GM10847 (cell line): ENCODE measurements around the gene PDXK.

Experiments used
- POLR2A ChIP-seq: IDR thresholded peaks from 2 replicates; pipeline ENCODE4 v1.6.1; 2011; ENCODE audit not compliant: insufficient read length; ENCODE audit errors: extremely low read depth

PDXK gene

DNA sequence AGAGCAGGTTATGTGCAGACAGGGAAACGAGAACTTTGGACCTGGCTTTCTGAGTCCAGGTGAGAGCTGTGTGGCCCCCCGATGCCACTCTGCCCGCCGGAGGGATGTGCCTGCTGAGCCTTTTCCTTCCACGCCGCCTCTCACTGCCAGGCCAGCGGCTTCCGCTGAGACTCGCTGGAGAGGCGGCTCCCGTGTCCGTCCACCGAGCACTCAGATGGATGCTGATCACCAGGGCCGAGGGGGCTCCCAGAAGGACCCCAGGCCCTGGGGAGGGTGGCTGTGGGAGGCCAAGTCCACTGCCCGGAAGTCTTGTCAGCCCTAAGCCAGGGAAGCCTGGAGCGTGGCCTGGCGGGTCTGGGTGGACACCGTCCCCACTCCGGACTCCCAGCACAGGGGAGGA, 40.7 kb downstream of the PDXK start:
- no peak for TF ChIP-seq POLR2A

DNA sequence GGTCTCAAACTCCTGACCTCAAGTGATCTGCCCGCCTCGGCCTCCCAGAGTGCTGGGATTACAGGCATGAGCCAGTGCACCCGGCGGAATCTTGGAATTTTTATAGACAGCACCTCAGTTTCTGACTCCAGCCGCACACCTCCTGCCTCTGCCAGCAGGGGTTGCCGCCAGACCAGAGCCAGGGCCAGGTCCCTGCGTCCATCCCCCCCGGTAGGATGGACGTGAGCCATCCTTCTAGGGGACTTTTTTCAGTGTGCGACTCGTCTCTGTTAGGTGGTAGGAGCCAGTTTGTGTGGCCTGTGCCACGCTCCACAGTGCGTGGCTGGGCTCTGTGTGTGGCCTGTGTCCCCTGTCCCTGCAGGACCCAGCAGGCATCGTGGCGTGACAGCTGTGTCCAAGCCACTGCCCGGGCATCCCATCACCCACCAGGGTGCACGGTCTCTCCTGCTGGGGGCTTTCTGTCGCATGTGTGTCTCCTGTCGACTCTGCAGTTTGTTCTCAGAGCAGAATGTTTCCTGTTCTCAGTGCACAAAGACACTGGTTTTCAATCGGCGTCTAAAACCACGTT, 41.5 kb downstream of the PDXK start:
- TF ChIP-seq POLR2A: no peak

DNA sequence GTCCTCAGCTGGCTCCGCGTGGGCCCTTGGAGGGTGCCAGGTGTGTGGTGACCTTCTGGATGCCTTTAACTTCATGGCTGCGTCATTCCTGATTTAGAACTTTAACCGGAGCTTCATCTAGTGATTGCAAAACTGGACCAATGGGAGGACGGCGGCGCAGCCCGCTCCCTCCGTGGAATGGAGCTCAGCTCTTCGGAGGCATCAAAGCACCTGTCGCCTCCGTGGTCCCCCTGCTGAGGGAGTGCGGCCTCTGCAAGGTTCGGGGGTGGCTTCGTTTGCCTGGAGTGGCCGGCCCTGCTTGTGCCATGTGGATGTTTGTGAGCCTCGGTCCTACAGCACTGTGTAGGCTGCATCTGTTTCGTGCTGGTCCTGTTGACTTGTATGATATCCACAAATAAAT, 43.0 kb downstream of the PDXK start:
- TF ChIP-seq POLR2A: no peak

DNA sequence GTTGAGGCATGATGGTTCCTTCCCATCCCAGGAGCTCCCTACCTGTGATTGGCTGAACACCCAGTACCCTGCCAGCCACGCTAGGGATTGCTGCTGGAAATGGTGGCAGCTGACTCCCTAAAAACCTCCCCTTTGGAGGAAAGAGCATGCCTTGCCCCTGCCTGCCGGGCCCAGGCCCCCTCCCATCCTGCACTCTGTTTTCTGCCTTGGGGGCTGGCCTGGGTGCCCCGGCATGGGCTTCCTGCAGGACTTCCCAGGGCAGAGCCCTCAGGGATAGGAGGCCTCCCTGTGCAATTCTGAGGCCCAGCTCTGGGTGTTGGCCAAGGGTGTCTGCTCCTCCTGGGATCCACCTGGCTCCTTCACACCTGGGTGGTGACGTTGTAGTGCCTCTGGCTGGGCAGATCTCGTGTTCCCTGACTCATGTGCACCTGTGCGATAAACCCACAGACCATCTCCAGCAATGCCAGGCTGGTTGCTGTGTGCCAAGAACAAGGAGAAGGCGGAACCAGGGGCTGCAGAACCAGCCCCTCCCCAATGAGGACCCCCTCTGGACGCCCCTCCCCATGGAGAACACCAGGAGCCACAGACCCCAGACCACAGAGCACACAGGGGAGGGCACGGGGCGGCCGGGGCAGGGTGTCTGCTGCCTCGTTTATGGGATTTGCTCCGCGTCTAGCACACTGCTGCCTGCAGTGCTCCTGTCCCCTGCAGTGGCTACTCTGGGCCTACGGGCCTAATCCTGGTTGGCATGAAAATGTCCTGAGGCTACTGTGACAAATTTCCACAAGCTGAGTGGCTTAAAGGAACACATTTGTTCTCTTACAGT, 43.6 kb downstream of the PDXK start:
- TF ChIP-seq POLR2A: no peak

DNA sequence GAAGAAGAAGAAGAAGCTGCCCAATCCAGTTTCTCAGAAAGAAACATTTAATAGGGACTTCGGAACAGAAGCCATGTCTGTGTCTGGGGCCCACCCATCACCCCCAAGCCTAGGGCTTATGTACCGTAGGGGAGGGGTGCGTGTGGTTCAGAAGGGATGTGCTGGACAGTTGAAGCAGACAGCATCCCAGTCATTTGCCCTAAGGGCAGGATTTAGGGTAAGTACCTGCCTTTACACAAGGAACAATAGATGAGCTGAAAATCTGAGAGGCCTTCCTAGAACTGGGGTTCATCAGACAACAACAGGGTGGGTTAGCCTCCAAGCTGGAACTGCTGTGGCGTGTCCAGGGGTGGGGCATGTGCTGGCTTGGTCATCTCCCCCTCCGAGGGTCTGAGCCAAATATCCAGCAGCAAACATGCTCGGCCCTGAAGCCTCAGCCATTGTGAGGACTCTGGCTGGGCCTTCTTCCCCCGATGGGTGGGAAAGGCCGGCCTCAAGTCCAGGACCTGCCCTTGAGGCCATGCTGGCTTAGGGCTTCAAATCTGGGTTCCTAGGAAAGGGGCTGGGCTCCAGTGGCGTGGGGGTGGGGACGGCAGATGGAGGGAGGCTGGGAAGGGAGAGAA, 45.1 kb downstream of the PDXK start:
- TF ChIP-seq POLR2A: no peak

DNA sequence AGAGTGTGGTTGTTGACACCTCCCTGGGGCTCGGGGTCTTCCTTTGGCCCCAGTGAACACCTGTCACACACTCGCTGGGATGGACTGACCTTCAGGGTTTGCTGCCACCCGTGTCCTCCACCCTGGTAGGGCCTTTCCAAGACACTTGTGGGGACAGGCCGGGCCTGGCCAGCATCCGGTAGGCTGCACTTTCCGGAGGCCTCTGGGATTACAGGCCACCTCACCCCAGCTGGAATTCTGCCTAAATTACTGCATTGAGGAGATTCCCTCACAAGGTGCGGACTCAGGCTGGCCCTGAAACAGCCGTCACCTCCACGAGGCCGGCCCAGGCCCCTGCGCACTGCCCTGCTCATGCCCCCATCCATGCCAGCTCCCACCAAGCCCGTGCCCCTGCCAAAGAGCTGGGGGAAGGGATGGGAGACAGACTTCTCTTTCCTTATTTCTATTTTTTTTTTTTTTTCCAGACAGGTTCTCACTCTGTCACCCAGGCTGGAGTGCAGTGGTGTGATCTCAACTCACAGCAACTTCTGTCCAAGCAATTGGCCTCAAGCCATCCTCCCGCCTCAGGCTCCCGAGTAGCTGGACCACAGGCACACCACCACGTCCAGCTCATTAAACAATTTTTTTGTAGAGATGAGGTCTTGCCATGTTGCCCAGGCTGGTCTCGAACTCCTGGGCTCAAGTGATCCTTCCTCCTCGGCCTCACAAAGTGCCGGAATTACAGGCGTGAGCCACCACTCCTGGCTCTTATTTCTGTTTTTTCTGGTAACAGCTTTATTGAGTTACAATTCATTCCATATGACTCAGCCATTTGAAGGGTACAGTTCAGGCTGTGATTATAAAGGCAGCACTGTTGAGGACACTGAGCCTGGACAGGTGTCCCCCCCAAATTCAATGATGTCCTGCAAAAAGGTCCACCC, 45.9 kb downstream of the PDXK start:
- TF ChIP-seq POLR2A: no peak

DNA sequence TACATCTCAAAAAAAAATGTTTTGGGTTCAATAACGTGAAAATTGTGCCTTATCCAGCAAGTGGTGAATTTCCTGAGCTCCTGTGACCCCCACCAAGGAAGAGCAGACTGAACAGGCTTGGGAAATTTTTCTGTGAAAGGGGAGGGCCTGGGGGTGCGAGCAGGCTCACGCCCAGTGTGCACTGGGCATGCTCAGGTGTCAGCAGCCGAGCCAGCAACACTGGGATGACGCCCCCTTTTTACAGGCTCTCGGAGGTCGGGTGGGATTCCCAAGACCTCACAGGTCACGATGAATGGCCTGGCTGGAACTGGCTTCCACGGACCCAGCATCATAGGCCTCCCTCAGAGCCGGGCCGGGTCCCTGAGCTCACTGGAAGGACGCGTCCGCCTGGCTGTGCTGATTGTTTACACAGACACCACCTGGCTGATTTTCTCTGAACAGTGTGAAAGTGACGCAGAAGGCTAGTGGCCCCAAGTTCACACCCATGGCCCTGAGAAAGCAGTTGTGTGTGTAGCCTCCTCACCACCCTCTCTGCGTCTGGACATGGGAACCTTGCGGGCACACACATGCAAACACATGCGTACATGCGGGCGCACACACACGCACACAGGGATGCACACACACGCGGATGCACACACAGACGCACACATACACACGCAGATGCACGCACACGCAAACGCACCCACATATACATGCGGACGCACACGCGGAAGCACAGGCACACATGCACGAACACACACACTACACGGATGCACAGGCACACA, 48.0 kb downstream of the PDXK start:
- no peak for TF ChIP-seq POLR2A

DNA sequence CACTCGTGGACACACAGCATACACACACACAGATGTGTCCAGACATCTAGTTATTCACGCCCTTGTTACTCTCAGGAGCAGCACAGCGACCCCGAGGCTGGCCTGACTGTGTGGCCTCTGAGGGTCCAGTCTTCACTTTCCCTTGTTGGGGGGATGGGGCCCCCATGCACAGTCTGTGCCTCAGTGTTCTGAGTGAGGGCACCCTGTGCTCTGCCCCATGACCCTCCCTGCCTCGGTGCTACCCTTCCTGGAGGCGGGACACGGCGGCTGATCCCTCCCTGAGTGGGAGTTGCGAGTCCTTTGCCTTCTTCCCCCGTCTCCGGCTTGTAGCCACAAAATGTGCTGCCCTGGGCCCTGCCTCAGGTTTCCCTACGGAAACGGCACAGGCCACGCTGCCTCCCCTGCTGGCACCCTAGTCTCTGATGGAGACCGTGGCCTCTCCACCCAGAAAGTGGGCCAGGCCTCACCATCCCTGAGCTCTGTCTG, 48.6 kb downstream of the PDXK start:
- no peak for TF ChIP-seq POLR2A

DNA sequence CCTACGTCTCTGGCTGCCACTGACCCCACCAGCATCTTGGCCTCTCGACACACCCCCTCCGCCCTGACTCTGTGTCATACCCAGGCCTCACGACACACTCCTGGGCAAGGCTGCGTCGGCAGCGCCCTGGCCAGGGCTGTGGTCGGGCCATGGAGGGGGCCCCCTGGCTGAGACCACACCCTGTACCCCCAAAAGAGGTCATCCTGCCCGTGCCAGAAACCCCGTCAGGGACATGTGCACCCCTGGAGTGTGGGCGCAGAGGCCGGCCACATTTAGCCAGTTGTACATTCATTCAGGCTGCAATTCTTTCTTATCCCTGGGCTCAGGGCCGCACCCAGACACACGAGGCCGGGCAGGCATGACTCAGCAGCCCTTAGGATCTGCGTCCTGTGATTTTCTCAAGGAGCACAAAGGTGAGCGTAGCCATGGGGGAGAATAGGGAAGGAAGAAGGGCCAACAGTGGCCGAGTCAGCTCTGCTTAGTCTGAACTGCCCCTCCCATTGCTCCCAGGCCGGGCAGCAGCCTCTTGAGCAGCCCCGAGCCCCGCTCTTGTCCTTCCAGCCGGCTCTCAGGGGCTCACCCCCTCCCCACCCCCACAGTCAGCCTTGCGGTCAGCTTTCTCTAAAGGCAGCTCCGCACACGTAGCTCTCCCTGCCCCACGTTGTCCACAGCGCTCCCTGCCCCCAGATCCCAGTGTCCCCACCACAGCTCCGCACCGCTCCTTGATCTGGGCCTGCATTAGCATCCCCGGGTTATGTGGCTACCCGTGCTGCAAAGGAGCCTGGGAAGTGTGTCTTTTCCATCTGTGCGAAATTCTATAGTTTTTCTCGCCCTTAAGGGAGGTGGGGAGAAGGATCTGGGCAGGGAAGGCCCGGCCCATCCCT, 49.3 kb downstream of the PDXK start:
- no peak for TF ChIP-seq POLR2A

DNA sequence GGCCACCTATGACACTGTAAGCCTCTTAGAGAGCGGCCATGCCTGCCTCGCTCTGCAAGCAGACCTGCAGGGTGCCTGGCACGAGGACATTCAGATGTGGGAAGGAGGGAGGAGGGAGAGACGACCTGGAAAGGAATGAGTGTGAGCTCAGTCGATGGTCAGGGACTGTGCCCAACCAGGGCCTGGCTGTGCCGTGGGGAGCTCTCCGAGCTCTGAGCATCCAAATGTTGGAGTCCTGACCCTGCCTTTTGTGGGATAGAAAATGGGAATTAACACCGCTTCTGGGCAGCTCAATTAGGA, 49.9 kb downstream of the PDXK start:
- no peak for TF ChIP-seq POLR2A

DNA sequence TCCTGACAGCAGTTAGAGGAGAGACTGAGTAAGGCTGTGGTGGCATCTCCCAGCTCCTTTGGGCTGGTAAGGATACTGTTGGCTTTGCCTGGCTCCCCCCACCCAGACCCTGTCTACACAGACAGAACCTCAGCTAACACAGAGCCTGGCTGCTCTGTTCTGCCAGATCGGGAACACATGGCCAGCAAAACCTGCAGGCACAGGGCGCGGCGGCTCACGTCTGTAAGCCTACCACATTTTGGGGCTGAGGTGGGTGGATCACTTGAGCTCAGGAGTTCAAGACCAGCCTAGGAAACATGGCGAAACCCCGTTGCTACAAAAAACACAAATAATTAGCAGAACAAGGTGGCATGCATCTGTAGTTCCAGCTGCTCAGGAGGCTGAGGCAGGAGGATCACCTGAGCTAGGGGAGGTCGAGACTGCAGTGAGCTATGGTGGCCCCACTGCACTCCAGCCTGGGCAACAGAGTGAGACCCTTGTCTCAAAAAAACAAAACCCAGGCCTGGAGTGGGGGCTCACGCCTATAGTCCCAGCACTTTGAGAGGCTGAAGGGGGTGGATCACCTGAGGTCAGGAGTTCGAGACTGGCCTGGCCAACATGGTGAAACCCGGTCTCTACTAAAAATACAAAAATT, 50.5 kb downstream of the PDXK start:
- no peak for TF ChIP-seq POLR2A

DNA sequence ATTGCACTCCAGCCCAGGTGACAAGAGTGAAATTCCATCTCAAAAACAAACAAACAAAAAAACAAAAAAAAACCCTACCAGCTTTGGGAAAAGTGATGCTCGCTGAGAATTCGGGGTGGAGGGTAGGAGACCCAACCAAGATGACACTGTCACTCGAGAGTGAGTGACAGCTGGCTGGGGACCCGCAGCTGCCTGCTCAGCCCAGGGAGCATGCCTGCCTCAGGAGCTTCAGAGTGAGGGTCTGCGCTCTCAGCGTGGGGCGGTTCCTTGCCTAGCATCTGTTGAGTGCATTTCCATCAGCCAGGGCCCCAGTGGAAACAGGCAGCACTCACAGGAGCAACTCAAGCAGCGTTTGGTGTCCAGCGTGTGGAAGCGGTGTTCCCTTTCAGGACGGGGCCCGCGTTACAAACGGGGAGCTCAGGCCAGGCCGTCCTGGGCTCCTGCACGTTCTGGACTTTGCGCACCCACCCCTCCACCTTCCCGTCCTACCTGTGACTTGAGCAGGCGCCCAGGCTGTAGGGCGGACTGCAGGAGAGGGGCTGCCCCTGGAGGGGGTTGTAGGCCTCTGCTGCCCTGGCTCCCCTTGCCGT, 51.2 kb downstream of the PDXK start:
- no peak for TF ChIP-seq POLR2A

DNA sequence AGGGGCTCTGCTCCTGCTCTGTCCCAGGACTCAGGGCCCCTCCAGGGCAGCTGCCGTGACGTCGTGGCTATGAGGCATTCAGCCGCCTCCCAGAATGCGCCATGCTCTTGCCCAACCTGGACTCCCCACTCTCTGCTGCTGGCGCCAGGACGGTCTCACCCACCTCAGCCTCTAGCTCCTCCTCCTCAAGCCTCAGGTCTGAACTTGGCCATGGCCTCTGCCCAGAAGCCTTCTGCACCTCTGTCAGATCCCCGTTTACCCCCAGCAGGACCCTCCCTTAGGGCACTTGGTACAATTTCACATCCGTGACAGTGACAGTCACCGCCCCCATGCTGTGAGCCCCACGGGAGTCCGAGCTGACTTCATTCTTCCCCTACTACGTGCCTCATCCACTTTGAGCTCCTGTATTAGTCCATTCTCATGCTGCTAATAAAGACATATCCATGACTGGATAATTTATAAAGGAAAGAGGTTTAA, 52.3 kb downstream of the PDXK start:
- no peak for TF ChIP-seq POLR2A
